GM12878 (cell line): Measurements from ENCODE around the gene PLPP3.

Experiments used
- ATF2 ChIP-seq: IDR thresholded peaks from 2 replicates; pipeline ENCODE4 v1.6.1; 2012; ENCODE audit warnings: low read length, inconsistent platforms
- CHD2 ChIP-seq: IDR thresholded peaks from 2 replicates; pipeline ENCODE4 v1.6.1; 2011; ENCODE audit warnings: low read depth, low read length, improper control_type of control experiment, borderline replicate concordance
- CHD4 ChIP-seq: fragments of 200-600 bp; sonication (generic); IDR thresholded peaks from 2 replicates; pipeline ENCODE4 v1.6.1; 2016; ENCODE audit warnings: mild to moderate bottlenecking
- CTCF ChIP-seq, 3 experiments: IDR thresholded peaks in 2 of 3; conservative IDR thresholded peaks in 1 of 3; 2 replicates each; pipeline ENCODE4 v1.5.1; 2011; ENCODE audit warnings: low read depth in 3 of 3, low read length in 3 of 3, mild to moderate bottlenecking in 3 of 3, control low read depth in 2 of 3, moderate library complexity in 2 of 3, inconsistent platforms in 1 of 3, mixed read lengths in 1 of 3; ENCODE audit not compliant: control insufficient read depth in 2 of 3, insufficient read depth in 1 of 3; ENCODE audit errors: extremely low read depth in 1 of 3
- FOXM1 ChIP-seq: IDR thresholded peaks from 2 replicates; pipeline ENCODE4 v1.6.1; 2012; ENCODE audit warnings: low read depth, mild to moderate bottlenecking, inconsistent platforms, low read length, moderate library complexity
- MXI1 ChIP-seq: fragments of 150-350 bp; IDR thresholded peaks from 2 replicates; pipeline ENCODE4 v1.6.1; 2011; ENCODE audit warnings: low read depth, mild to moderate bottlenecking, inconsistent platforms, low read length, improper control_type of control experiment
- POLR2A ChIP-seq: IDR thresholded peaks from 2 replicates; pipeline ENCODE4 v1.6.1; 2011; ENCODE audit warnings: low read depth, mild to moderate bottlenecking, low read length
- SIN3A ChIP-seq: IDR thresholded peaks from 2 replicates; pipeline ENCODE4 v1.6.1; 2012; ENCODE audit warnings: low read depth, low read length, improper control_type of control experiment
- SP1 ChIP-seq: IDR thresholded peaks from one replicate; pipeline ENCODE4 v1.6.1; 2011; ENCODE audit warnings: low read depth, low read length
- TAF1 ChIP-seq: IDR thresholded peaks from 2 replicates; pipeline ENCODE4 v1.6.1; 2011; ENCODE audit warnings: mild to moderate bottlenecking, low read depth, low read length, borderline replicate concordance
- USF2 ChIP-seq: IDR thresholded peaks from 2 replicates; pipeline ENCODE4 v1.6.1; 2011; ENCODE audit warnings: low read depth, low read length, improper control_type of control experiment, borderline replicate concordance
- ZBTB33 ChIP-seq: fragments of 450-650 bp; IDR thresholded peaks from 2 replicates; pipeline ENCODE4 v1.6.1; 2017; ENCODE audit warnings: mild to moderate bottlenecking

GRCh38 chr1:56626546-56626945 lies 47.2 kb upstream of the PLPP3 start:
- no peak for TF ChIP-seq SIN3A
- no peak for TF ChIP-seq CHD2
- no peak for TF ChIP-seq POLR2A
- no peak for TF ChIP-seq CTCF (IDR thresholded peaks at IDR 0.05 in 2 of 3, conservative IDR thresholded peaks at IDR 0.05 in 1 of 3; ENCODE audit: control insufficient read depth in 2 of 3, extremely low read depth in 1 of 3, insufficient read depth in 1 of 3, low read depth in 3 of 3, low read length in 3 of 3)
- TF ChIP-seq FOXM1, result no peak
- no peak for TF ChIP-seq USF2
- no peak for TF ChIP-seq CHD4
- no peak for TF ChIP-seq SP1
- TF ChIP-seq TAF1, result no peak
- no peak for TF ChIP-seq ZBTB33
- no peak for TF ChIP-seq MXI1
- no peak for TF ChIP-seq ATF2
